ENCODE data around the gene CCND3. TPM values are rescaled to one million over a fixed set of nuclear protein-coding genes. Genes with fewer than 3 reads are reported as not detected.

CCND3 gene
- total RNA-seq, 2 donors from 2014 or later = 78.7 to 129 TPM

DNA sequence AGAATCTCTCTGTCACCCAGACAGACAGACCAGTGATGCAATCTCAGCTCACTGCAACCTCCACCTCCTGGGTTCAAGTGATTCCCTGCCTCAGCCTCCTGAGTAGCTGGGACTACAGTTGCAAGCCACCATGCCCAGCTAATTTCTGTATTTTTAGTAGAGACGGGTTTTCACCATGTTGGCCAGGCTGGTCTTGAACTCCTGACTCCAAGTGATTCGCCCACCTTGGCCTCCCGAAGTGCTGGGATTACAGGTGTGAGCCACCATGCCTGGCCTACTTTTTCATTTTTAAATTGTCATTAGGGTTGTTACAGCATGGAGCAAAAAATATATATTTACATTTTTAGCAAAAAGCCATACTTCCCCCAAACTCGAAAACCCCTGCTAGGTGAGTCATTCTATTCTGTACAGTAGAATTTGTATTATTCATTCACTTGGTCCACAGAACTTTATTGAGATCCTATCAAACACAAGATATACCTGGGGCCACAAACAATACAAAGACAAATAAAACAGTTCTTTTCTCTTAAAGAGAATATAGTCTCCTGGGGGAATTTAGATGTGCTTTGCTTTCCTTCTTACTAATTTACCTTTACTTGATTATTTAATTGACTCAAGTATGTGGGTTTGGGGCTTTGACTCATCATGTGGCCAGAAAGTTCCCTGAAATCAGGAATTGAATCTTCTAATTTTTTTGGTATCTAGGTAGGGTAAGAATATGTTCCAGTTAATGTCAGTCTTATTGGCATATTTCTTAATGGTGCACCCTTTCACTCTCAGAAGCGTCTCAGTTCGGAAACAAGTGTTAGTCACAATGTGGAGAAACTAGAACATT lies 16.6 kb upstream of the CCND3 start:
- no peak for DNase-seq (ENCODE audit: low spot score)
- Histone ChIP-seq H3K36me3 (no peaks in the 10 kb centered on the region), H3K27me3 (no peaks in the 10 kb centered on the region), H3K4me3 (no peak overlapping the region), H3K4me1 (no peaks in the 10 kb centered on the region), H3K27ac (no peak overlapping the region), H3K9me3 (no peaks in the 10 kb centered on the region)
- TF ChIP-seq, protein P1, sequence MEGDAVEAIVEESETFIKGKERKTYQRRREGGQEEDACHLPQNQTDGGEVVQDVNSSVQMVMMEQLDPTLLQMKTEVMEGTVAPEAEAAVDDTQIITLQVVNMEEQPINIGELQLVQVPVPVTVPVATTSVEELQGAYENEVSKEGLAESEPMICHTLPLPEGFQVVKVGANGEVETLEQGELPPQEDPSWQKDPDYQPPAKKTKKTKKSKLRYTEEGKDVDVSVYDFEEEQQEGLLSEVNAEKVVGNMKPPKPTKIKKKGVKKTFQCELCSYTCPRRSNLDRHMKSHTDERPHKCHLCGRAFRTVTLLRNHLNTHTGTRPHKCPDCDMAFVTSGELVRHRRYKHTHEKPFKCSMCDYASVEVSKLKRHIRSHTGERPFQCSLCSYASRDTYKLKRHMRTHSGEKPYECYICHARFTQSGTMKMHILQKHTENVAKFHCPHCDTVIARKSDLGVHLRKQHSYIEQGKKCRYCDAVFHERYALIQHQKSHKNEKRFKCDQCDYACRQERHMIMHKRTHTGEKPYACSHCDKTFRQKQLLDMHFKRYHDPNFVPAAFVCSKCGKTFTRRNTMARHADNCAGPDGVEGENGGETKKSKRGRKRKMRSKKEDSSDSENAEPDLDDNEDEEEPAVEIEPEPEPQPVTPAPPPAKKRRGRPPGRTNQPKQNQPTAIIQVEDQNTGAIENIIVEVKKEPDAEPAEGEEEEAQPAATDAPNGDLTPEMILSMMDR (IDR thresholded peaks at IDR 0.05) = no peak

GRCh38 chr6:41957117-41957516 lies 15.5 kb upstream of the CCND3 start:
- no peaks in the 10 kb centered on the region for H3K4me1 ChIP-seq
- TF ChIP-seq, protein P1 (IDR thresholded peaks at IDR 0.05) = no peak
- no peak for DNase-seq (ENCODE audit: low spot score)

GRCh38 chr6:41955412-41955811 lies 13.8 kb upstream of the CCND3 start:
- H3K9me3 ChIP-seq = no peaks in the 10 kb centered on the region
- no peaks in the 10 kb centered on the region for H3K27me3 ChIP-seq
- H3K4me1 ChIP-seq = no peaks in the 10 kb centered on the region
- no peak overlapping the region for H3K4me3 ChIP-seq
- no peaks in the 10 kb centered on the region for H3K36me3 ChIP-seq
- TF ChIP-seq, protein P1 (IDR thresholded peaks at IDR 0.05) = no peak
- H3K27ac ChIP-seq = no peak overlapping the region
- DNase-seq (ENCODE audit: low spot score) = no peak

More at GRCh38 chr6:41957117-41957516, 15.5 kb upstream of the CCND3 start:
- Histone ChIP-seq H3K9me3 (no peaks in the 10 kb centered on the region), H3K27ac (no peak overlapping the region), H3K4me3 (no peak overlapping the region), H3K36me3 (no peaks in the 10 kb centered on the region), H3K27me3 (no peaks in the 10 kb centered on the region)

DNA sequence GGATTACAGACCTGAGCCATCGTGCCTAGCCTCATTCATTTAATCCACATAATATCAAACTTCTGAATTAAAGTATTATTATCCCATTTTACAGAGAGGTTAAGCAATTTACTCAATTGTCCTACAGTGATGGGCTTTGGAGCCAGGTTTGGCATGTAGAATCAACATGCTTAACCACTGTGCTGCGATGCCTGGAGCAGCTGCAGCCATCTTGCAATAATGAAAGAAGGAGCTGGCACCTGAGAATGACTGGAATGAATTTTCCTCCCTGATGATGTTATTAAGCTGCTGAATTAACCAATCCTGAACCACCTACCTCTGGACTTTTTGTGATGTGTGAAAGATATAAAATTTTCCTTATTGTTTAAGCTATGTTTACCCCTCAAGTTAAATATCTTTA lies 13.1 kb upstream of the CCND3 start:
- no peaks in the 10 kb centered on the region for H3K4me1 ChIP-seq
- TF ChIP-seq, protein P1 (IDR thresholded peaks at IDR 0.05) = no peak
- H3K9me3 ChIP-seq = no peaks in the 10 kb centered on the region
- H3K4me3 ChIP-seq = no peak overlapping the region
- no peaks in the 10 kb centered on the region for H3K36me3 ChIP-seq
- H3K27ac ChIP-seq = no peak overlapping the region
- no peak for DNase-seq (ENCODE audit: low spot score)
- no peaks in the 10 kb centered on the region for H3K27me3 ChIP-seq

DNA sequence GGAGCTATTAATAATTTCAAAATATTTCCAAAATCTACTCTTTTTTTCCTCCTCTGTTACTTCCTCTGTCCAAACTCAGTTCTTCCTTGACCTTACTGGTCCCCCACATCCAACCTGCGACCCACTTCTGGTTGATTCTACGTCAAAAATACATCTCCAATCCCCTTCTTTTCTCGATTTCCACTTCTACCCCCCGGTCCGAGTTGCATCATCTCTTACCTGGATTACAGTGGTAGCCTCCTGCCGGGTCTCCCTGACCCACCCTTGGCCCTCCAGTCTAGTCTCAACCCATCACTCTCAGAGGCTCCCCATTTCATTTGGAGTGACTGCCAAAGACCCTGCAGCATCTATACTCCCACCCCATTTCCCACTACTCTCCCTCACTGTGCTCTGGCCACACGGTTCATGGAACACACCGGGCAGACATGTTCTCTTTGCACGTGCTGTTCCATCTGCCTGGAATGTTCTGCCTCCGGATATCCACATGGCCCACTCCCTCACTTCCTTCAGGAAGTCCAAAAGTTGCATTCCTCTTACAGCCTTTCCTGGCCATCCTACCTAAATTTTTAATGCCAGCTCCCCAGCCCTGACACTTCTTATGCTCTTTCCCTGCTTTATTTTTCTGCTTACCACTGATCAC lies 6.1 kb upstream of the CCND3 start:
- Histone ChIP-seq H3K27me3 (no peaks in the 10 kb centered on the region), H3K4me1 (no peaks in the 10 kb centered on the region), H3K36me3 (no peaks in the 10 kb centered on the region), H3K27ac (no peak overlapping the region), H3K9me3 (no peaks in the 10 kb centered on the region), H3K4me3 (no peak overlapping the region)
- TF ChIP-seq, protein P1 (IDR thresholded peaks at IDR 0.05) = no peak
- no peak for DNase-seq (ENCODE audit: low spot score)
